ENCODE data around the gene RGCC. TPM values are rescaled to one million over a fixed set of nuclear protein-coding genes. Genes with fewer than 3 reads are reported as not detected.

RGCC gene
- total RNA-seq, 1 experiment from 2014 or later, result 2.6 TPM

GRCh38 chr13:41495044-41495443, 37.7 kb downstream of the RGCC start:
- Histone ChIP-seq H3K27me3 (ENCODE audit: low read length) (no peaks in the 10 kb centered on the region), H3K9ac (ENCODE audit: low read length) (no peak overlapping the region), H3K36me3 (ENCODE audit: low read depth, low read length) (no peaks in the 10 kb centered on the region), H3K4me1 (ENCODE audit: insufficient read depth, low read length) (no peaks in the 10 kb centered on the region), H3K9me3 (ENCODE audit: low read length) (no peaks in the 10 kb centered on the region), H3K4me2 (ENCODE audit: low read length) (no peak overlapping the region), H3F3A (ENCODE audit: low read length, unreplicated experiment) (no peaks in the 10 kb centered on the region), H4K20me1 (ENCODE audit: low read length) (no peaks in the 10 kb centered on the region), H3K9me2 (replicated peaks; ENCODE audit: low read length) (no peaks in the 10 kb centered on the region), H2AFZ (ENCODE audit: low read length) (no peak overlapping the region), H3K4me3 (ENCODE audit: low read length) (no peak overlapping the region), H3K27ac (ENCODE audit: low read length) (no peak overlapping the region), H3K79me2 (ENCODE audit: low read length) (no peaks in the 10 kb centered on the region)
- ChIA-PET CTCF (no interaction called here), POLR2A (ENCODE audit: unreplicated experiment) (no interaction called here)
- BruUV-seq (replicated peaks), result no TSS peak
- DNase-seq (no peak), ATAC-seq (no peak)
- intact Hi-C loops (cut with micrococcal nuclease), result no loop called here
- TF ChIP-seq EZH2 (IDR thresholded peaks at IDR 0.05; ENCODE audit: low read length, unreplicated experiment) (no peak), CTCF (conservative IDR thresholded peaks at IDR 0.05; ENCODE audit: low read depth, low read length) (no peak), EZH2phosphoT487 (IDR thresholded peaks at IDR 0.05; ENCODE audit: borderline replicate concordance, low read length) (no peak)

- Histone ChIP-seq H2AFZ (ENCODE audit: low read length) (no peak overlapping the region), H3K79me2 (ENCODE audit: low read length) (no peaks in the 10 kb centered on the region), H3K9me2 (replicated peaks; ENCODE audit: low read length) (no peaks in the 10 kb centered on the region), H3K9me3 (ENCODE audit: low read length) (no peaks in the 10 kb centered on the region), H3K36me3 (ENCODE audit: low read depth, low read length) (no peaks in the 10 kb centered on the region), H3K27ac (ENCODE audit: low read length) (no peak overlapping the region), H4K20me1 (ENCODE audit: low read length) (no peaks in the 10 kb centered on the region), H3K4me1 (ENCODE audit: insufficient read depth, low read length) (peaks cover 8% of the 10 kb centered on the region; the same call in 1 of the 2 replicates), H3K9ac (ENCODE audit: low read length) (no peak overlapping the region), H3F3A (ENCODE audit: low read length, unreplicated experiment) (no peaks in the 10 kb centered on the region), H3K4me3 (ENCODE audit: low read length) (no peak overlapping the region), H3K4me2 (ENCODE audit: low read length) (no peak overlapping the region), H3K27me3 (ENCODE audit: low read length) (no peaks in the 10 kb centered on the region)
- DNase-seq (no peak), ATAC-seq (no peak)
- TF ChIP-seq EZH2phosphoT487 (IDR thresholded peaks at IDR 0.05; ENCODE audit: borderline replicate concordance, low read length) (no peak), EZH2 (IDR thresholded peaks at IDR 0.05; ENCODE audit: low read length, unreplicated experiment) (no peak), CTCF (conservative IDR thresholded peaks at IDR 0.05; ENCODE audit: low read depth, low read length) (no peak)
- CTCF ChIA-PET, result no interaction called here
- POLR2A ChIA-PET (ENCODE audit: unreplicated experiment), result no interaction called here
- no TSS peak for BruUV-seq (replicated peaks)
- intact Hi-C loops (cut with micrococcal nuclease), result no loop called here
These were observed 39.3 kb downstream of the RGCC start for GRCh38 chr13:41496420-41497234.

- intact Hi-C loops (cut with micrococcal nuclease), result no loop called here
- Histone ChIP-seq H3K9ac (ENCODE audit: low read length) (no peak overlapping the region), H3K4me1 (ENCODE audit: insufficient read depth, low read length) (peaks cover 8% of the 10 kb centered on the region; the same call in 1 of the 2 replicates), H3K4me3 (ENCODE audit: low read length) (no peak overlapping the region), H4K20me1 (ENCODE audit: low read length) (no peaks in the 10 kb centered on the region), H2AFZ (ENCODE audit: low read length) (no peak overlapping the region), H3K4me2 (ENCODE audit: low read length) (no peak overlapping the region), H3K79me2 (ENCODE audit: low read length) (no peaks in the 10 kb centered on the region), H3K27ac (ENCODE audit: low read length) (no peak overlapping the region), H3F3A (ENCODE audit: low read length, unreplicated experiment) (no peaks in the 10 kb centered on the region), H3K36me3 (ENCODE audit: low read depth, low read length) (no peaks in the 10 kb centered on the region), H3K9me3 (ENCODE audit: low read length) (no peaks in the 10 kb centered on the region), H3K27me3 (ENCODE audit: low read length) (no peaks in the 10 kb centered on the region), H3K9me2 (replicated peaks; ENCODE audit: low read length) (no peaks in the 10 kb centered on the region)
- CTCF ChIA-PET, result interaction anchor here (0.5 kb wide), 1 partner anchor 118 kb away, joined by 3 read pairs; no protein-coding TSS in a partner anchor
- DNase-seq (no peak), ATAC-seq (no peak)
- TF ChIP-seq CTCF (conservative IDR thresholded peaks at IDR 0.05; ENCODE audit: low read depth, low read length) (no peak), EZH2phosphoT487 (IDR thresholded peaks at IDR 0.05; ENCODE audit: borderline replicate concordance, low read length) (no peak), EZH2 (IDR thresholded peaks at IDR 0.05; ENCODE audit: low read length, unreplicated experiment) (no peak)
- POLR2A ChIA-PET (ENCODE audit: unreplicated experiment), result no interaction called here
- no TSS peak for BruUV-seq (replicated peaks)
These were observed 40.1 kb downstream of the RGCC start for GRCh38 chr13:41497436-41497835.

All from PC-3 (cell line).